Natural killer cell (primary cell): Measurements from ENCODE around the gene ZBTB21. TPM values are rescaled to one million over a fixed set of nuclear protein-coding genes. Genes with fewer than 3 reads are reported as not detected.

ENCODE experiments used
- ATAC-seq, 3 donors: fragments of 150-1000 bp in 2 of 3; fragments of 200-7000 bp in 1 of 3; cut with Tn5 transposase; 1 replicate in 1 of 3; 2 replicates in 2 of 3; pipeline ENCODE4 v1.10.0; 2021; ENCODE audit warnings: mild to moderate bottlenecking in 2 of 3, moderate library complexity in 2 of 3
- DNase-seq, 2 donors: peaks; one replicate each; pipeline versions ENCODE4 v3.0.0 to v3.0.0-alpha.2; 2013 to 2021; ENCODE audit warnings: mixed read lengths in 1 of 2
- H3K27ac ChIP-seq: one replicate; pipeline ENCODE4 v1.5.1; 2013; ENCODE audit warnings: mild to moderate bottlenecking, low read length
- H3K27me3 ChIP-seq: one replicate; pipeline ENCODE4 v1.6.1; 2013; ENCODE audit warnings: low read length; ENCODE audit not compliant: control insufficient read depth, insufficient read depth
- H3K36me3 ChIP-seq: one replicate; pipeline ENCODE4 v1.6.1; 2013; ENCODE audit warnings: low read length; ENCODE audit not compliant: control insufficient read depth, insufficient read depth
- H3K4me1 ChIP-seq: one replicate; pipeline ENCODE4 v1.6.1; 2013; ENCODE audit warnings: low read length; ENCODE audit not compliant: control insufficient read depth, insufficient read depth
- H3K4me3 ChIP-seq: one replicate; pipeline ENCODE4 v1.5.1; 2013; ENCODE audit warnings: low read length
- H3K9me3 ChIP-seq: one replicate; pipeline ENCODE4 v1.6.1; 2013; ENCODE audit warnings: low read length; ENCODE audit not compliant: control insufficient read depth, insufficient read depth
- H3K27ac Mint-ChIP-seq, 2 donors: one replicate each; pipeline ENCODE4 v1.8.0; 2022; ENCODE audit warnings: mild to moderate bottlenecking in 2 of 2, mixed read lengths in 2 of 2, moderate library complexity in 1 of 2
- H3K27me3 Mint-ChIP-seq, 2 donors: one replicate each; pipeline ENCODE4 v1.8.0; 2022; ENCODE audit warnings: low read depth in 2 of 2, mixed read lengths in 2 of 2
- H3K36me3 Mint-ChIP-seq: one replicate; pipeline ENCODE4 v1.8.0; 2022; ENCODE audit warnings: mixed read lengths
- H3K4me1 Mint-ChIP-seq, 2 donors: one replicate each; pipeline ENCODE4 v1.8.0; 2022; ENCODE audit warnings: mixed read lengths in 2 of 2
- H3K4me3 Mint-ChIP-seq: one replicate; pipeline ENCODE4 v1.8.0; 2022; ENCODE audit warnings: mild to moderate bottlenecking, moderate library complexity, mixed read lengths
- H3K9me3 Mint-ChIP-seq, 2 donors: one replicate each; pipeline ENCODE4 v1.8.0; 2022; ENCODE audit warnings: mixed read lengths in 2 of 2
- CTCF ChIP-seq: fragments of 200-600 bp; IDR thresholded peaks from one replicate; pipeline ENCODE4 v1.8.0; 2022; ENCODE audit warnings: antibody characterized with exemption
- WGBS: methylation state at CpG from one replicate; pipeline ENCODE4 v1.1.7; 2013; ENCODE audit warnings: missing lambda C conversion rate; ENCODE audit not compliant: insufficient coverage; 5-methylcytosine and 5-hydroxymethylcytosine counted together
- intact Hi-C: fragments of 100-400 bp; cut with micrococcal nuclease; formaldehyde crosslinking; loops from one replicate; pipeline ENCODE4 v1.14.2; 2022
- total RNA-seq, 4 donors: library from RNA; stranded (reverse); fragments of 120-200 nt in 1 of 4; gene quantifications; one replicate each; pipeline versions ENCODE4 v1.2.3 to v1.2.4, GENCODE V29; 2013 to 2022

The ZBTB21 gene
- total RNA-seq, 3 donors from 2014 or later (not counting 1 experiment from before 2014, with no cell fraction given) = 78.2 to 113 (median 100) TPM

- H3K27ac Mint-ChIP-seq = no peak overlapping the region
- peaks cover 0 to 15% of the 10 kb centered on the region in 2 donors for H3K4me1 Mint-ChIP-seq
- DNase-seq = no peak
- 92% methylated on average over 9 of the region's 10 CpGs for WGBS
- TF ChIP-seq CTCF = no peak
- no peak for ATAC-seq
- no peaks in the 10 kb centered on the region for H3K36me3 ChIP-seq
- no peak overlapping the region for H3K4me3 Mint-ChIP-seq
- H3K27ac ChIP-seq = no peak overlapping the region
- H3K9me3 ChIP-seq = no peaks in the 10 kb centered on the region
- H3K27me3 Mint-ChIP-seq = peaks cover 16 to 21% of the 10 kb centered on the region in 2 donors
- H3K4me1 ChIP-seq = peaks cover 18% of the 10 kb centered on the region
- peaks cover 8% of the 10 kb centered on the region for H3K27me3 ChIP-seq
- H3K4me3 ChIP-seq = no peak overlapping the region
- intact Hi-C loops = no loop called here
- H3K9me3 Mint-ChIP-seq = no peaks in the 10 kb centered on the region
- H3K36me3 Mint-ChIP-seq = no peaks in the 10 kb centered on the region
These were observed 54.6 kb downstream of the ZBTB21 start for GRCh38 chr21:41955516-41955915.

DNA sequence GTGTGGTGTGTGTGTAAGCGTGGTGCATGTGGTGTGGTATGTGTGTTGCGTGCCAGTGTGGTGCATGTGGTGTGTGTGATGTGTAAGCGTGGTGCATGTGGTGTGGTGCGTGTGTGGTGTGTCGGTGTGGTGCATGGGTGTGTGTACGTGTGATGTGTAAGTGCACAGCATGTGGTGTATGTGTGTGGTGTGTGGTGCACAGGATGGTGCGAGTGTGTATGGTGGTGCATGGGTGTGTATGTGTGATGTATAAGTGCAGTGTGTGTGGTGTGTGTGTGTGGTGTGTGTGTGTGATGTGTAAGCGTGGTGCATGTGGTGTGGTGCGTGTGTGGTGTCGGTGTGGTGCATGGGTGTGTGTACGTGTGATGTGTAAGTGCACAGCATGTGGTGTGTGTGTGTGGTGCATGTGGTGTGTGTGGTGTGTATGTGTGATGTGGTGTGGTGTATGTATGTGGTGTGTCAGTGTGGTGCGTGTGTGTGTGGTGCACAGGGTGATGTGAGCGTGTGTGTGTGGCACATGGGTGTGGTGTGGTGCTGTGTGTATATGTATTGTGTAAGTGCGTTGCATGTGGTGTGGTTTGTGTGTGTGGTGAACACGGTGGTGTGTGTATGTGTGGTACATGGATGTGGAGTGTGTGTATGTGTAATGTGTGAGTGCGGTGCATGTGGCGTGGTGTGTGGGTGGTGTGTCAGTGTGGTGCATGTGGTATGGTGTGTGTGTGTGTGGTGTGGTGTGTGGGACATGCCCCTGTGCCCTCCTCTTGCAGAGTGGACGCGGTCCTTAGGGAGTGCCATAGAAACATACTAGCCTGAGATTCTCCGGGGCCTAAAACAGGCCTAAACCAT, 55.3 kb downstream of the ZBTB21 start:
- DNase-seq = no peak
- Histone ChIP-seq H3K36me3 (no peaks in the 10 kb centered on the region), H3K4me1 (peaks cover 18% of the 10 kb centered on the region), H3K27ac (no peak overlapping the region), H3K4me3 (peak overlapping the region; percentile 13), H3K27me3 (peaks cover 8% of the 10 kb centered on the region), H3K9me3 (no peaks in the 10 kb centered on the region)
- TF ChIP-seq CTCF = no peak
- intact Hi-C loops = no loop called here
- peak in 1 of 3 donors; percentile 31 for ATAC-seq
- Mint-ChIP-seq H3K9me3 (no peaks in the 10 kb centered on the region), H3K27me3 (peaks cover 10 to 18% of the 10 kb centered on the region in 2 donors), H3K36me3 (no peaks in the 10 kb centered on the region), H3K4me1 (peaks cover 0 to 15% of the 10 kb centered on the region in 2 donors), H3K27ac (no peak overlapping the region), H3K4me3 (peak overlapping the region; percentile 29)
- 85% methylated on average over 20 of the region's 20 CpGs for whole genome bisulfite sequencing

DNA sequence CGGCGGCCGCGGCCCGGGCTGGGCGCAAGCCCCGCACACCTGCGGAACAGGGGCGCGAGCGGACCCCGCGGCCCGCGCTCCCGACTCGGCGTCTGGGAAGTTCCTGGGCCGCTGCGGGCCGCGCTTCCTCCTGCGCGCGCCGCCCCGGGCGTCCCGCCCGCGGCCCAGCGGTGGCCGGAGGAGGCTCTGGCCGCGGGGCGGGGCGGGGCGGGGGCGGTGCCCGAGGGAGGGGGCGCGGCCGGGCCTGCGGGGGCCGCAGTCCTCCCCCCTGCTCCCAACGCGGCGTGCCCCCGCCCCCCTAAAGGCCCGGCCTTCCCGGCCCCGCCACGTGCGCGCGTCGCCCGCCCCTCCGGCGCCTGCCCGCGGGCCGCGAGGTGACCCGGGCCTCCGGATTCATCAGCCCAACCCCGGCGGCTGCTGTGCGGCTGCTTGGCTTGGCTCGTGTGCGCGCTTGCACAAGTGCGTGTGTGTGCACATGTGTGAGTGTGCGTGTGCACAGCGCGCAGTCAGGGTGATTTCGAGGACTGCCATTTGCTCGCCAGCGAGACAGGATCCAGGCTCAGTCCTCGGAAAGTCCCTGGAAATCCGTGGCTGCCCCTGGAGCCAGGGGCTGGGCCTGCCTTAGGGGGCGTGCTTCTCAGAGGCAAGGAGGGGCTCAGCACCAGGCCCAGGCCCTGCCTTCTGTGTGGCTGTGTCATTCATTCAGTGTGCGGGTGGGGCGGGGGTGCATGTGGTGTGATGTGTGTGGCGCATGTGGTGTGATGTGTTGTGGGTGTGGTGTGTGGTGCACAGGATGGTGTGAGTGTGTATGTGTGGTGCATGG, 56.1 kb downstream of the ZBTB21 start, which contains the start of gene C2CD2:
C2CD2 (minus strand) TSS at position 188 of the 823 bp plus-strand sequence. CDS start 370 bp downstream, outside the sequence.
- Histone ChIP-seq H3K4me3 (peak within 1 kb of the TSS; percentile 16), H3K4me1 (peaks cover 18% of the 10 kb centered on the region), H3K9me3 (no peaks in the 10 kb centered on the region), H3K27me3 (peaks cover 8% of the 10 kb centered on the region), H3K36me3 (no peaks in the 10 kb centered on the region), H3K27ac (no peak within 1 kb of the TSS)
- intact Hi-C loops = no loop called here
- WGBS = 6% methylated on average over 85 of the region's 85 CpGs
- Mint-ChIP-seq H3K4me3 (peak within 1 kb of the TSS; percentile 65), H3K27me3 (peaks cover 10 to 18% of the 10 kb centered on the region in 2 donors), H3K4me1 (peaks cover 0 to 15% of the 10 kb centered on the region in 2 donors), H3K9me3 (no peaks in the 10 kb centered on the region), H3K36me3 (no peaks in the 10 kb centered on the region), H3K27ac (no peak within 1 kb of the TSS)
- DNase-seq (peak in 1 of 2 donors; percentile 21), ATAC-seq (peak; percentile 52 to 62 (median 61))
- TF ChIP-seq CTCF = no peak
